CD4-positive, alpha-beta T cell treated with Interleukin-12 subunit alpha and Interleukin-12 subunit beta, for 1 hour (primary cell): ENCODE measurements around the gene C16orf95.

ENCODE experiments used
- DNase-seq: peaks from one replicate; pipeline ENCODE4 v3.0.0-alpha.2; 2020

The C16orf95 gene

GRCh38 chr16:87330646-87331045 lies 13.5 kb upstream of the C16orf95 start:
- DNase-seq: no peak

GRCh38 chr16:87330257-87330624 lies 13.0 kb upstream of the C16orf95 start:
- DNase-seq: no peak

GRCh38 chr16:87329436-87330256 lies 12.5 kb upstream of the C16orf95 start:
- DNase-seq: no peak

GRCh38 chr16:87328846-87329245 lies 11.7 kb upstream of the C16orf95 start:
- no peak for DNase-seq

- DNase-seq: no peak
Measured at GRCh38 chr16:87327798-87328495, 10.8 kb upstream of the C16orf95 start.

GRCh38 chr16:87326151-87326571 lies 9.0 kb upstream of the C16orf95 start:
- DNase-seq: no peak

GRCh38 chr16:87325423-87325858 lies 8.2 kb upstream of the C16orf95 start:
- no peak for DNase-seq

GRCh38 chr16:87324411-87325275 lies 7.5 kb upstream of the C16orf95 start:
- peak; percentile 54 for DNase-seq

GRCh38 chr16:87323727-87324410 lies 6.7 kb upstream of the C16orf95 start:
- no peak for DNase-seq

- DNase-seq: no peak
Measured at GRCh38 chr16:87322833-87323726, 5.9 kb upstream of the C16orf95 start.

- DNase-seq: no peak
Measured at GRCh38 chr16:87322360-87322759, 5.2 kb upstream of the C16orf95 start.

- no peak for DNase-seq
Measured at GRCh38 chr16:87321336-87322107, 4.3 kb upstream of the C16orf95 start.

- DNase-seq: no peak
Measured at GRCh38 chr16:87320510-87321227, 3.5 kb upstream of the C16orf95 start.

- DNase-seq: no peak
Measured at GRCh38 chr16:87319997-87320491, 2.9 kb upstream of the C16orf95 start.

GRCh38 chr16:87319011-87319410 lies 1.8 kb upstream of the C16orf95 start:
- DNase-seq: no peak

GRCh38 chr16:87317750-87318644 lies 805 bp upstream of the C16orf95 start:
- DNase-seq: no peak

GRCh38 chr16:87316450-87316922 lies 706 bp downstream of the C16orf95 start:
- no peak for DNase-seq

GRCh38 chr16:87314990-87315420 lies 2.2 kb downstream of the C16orf95 start:
- DNase-seq: no peak

GRCh38 chr16:87312008-87312407 lies 5.2 kb downstream of the C16orf95 start:
- DNase-seq: no peak
